ENCODE results near the gene FBXW11.

FBXW11 gene

GRCh38 chr5:171855265-171855664 lies 151.2 kb downstream of the FBXW11 start:
- TF ChIP-seq, protein P1, sequence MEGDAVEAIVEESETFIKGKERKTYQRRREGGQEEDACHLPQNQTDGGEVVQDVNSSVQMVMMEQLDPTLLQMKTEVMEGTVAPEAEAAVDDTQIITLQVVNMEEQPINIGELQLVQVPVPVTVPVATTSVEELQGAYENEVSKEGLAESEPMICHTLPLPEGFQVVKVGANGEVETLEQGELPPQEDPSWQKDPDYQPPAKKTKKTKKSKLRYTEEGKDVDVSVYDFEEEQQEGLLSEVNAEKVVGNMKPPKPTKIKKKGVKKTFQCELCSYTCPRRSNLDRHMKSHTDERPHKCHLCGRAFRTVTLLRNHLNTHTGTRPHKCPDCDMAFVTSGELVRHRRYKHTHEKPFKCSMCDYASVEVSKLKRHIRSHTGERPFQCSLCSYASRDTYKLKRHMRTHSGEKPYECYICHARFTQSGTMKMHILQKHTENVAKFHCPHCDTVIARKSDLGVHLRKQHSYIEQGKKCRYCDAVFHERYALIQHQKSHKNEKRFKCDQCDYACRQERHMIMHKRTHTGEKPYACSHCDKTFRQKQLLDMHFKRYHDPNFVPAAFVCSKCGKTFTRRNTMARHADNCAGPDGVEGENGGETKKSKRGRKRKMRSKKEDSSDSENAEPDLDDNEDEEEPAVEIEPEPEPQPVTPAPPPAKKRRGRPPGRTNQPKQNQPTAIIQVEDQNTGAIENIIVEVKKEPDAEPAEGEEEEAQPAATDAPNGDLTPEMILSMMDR (IDR thresholded peaks at IDR 0.05; ENCODE audit: extremely low read depth, missing control alignments), result no peak

GRCh38 chr5:171852255-171852681 lies 154.2 kb downstream of the FBXW11 start:
- TF ChIP-seq, protein P1 (IDR thresholded peaks at IDR 0.05; ENCODE audit: extremely low read depth, missing control alignments), result no peak
- DNase-seq (ENCODE audit: low spot score), result no peak

More at GRCh38 chr5:171855265-171855664, 151.2 kb downstream of the FBXW11 start:
- no peak for DNase-seq (ENCODE audit: low spot score)

- TF ChIP-seq, protein P1 (IDR thresholded peaks at IDR 0.05; ENCODE audit: extremely low read depth, missing control alignments), result no peak
- no peak for DNase-seq (ENCODE audit: low spot score)
These were observed 155.2 kb downstream of the FBXW11 start for GRCh38 chr5:171851251-171851650.

DNA sequence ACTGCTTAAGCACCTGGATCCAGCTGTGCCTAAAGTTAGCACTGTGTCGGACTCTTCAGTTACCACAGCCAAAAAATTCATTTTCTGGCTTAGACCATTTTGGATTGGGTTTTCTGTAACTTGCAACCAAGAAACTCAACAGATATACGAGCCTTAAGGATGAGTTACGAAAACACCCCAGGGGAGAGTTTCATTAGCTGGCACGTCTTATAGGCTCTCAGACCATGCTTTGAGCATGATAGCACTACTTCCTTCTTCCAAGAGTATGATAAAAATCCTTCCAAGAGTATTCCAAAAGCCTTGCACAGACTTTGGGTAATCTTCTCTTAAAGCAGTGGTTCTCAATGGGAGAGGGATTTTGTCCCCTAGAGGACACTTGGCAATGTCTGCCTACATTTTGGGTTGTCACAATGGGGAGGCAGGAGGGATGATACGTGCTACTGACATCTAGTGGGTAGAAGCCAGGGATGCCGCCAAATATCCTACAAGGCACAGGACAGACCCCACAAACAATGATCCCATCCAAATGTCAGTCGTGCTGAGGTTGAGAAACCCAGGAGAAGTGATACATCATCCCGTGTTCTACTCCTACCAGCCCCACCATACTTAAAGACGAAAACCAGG lies 156.0 kb downstream of the FBXW11 start:
- TF ChIP-seq, protein P1 (IDR thresholded peaks at IDR 0.05; ENCODE audit: extremely low read depth, missing control alignments), result no peak
- DNase-seq (ENCODE audit: low spot score), result no peak

GRCh38 chr5:171849585-171850323 lies 156.7 kb downstream of the FBXW11 start:
- no peak for DNase-seq (ENCODE audit: low spot score)
- TF ChIP-seq, protein P1 (IDR thresholded peaks at IDR 0.05; ENCODE audit: extremely low read depth, missing control alignments), result no peak

DNA sequence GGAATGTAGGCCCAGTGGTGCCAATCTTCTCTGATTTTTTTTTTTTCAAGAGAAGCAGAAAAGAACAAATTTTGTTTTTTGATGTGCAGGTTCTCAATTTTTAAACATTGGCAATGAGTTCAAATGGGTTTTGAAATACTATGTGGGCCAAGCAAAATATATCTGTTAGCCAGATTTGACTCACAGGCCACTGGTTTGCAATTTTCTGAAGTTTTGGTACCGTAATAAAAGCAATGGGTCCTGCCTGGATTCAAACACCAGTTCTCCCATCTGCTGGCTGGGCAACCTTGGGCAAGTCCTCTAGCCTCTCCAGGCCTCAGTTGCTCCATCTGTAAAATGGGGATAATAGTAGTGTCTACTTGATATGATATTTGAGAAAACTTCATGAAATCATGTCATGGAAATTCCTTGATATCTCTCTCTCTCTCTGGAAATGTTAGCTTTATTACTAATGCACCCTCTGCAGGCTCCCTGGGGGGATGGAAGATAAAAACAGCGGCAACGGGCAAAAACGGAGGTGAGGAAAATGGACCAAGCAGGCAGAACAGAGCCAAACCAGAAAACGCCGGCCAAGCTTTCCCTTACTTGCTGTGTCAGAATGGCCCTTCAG lies 157.4 kb downstream of the FBXW11 start:
- no peak for DNase-seq (ENCODE audit: low spot score)
- TF ChIP-seq, protein P1 (IDR thresholded peaks at IDR 0.05; ENCODE audit: extremely low read depth, missing control alignments), result no peak

- no peak for DNase-seq (ENCODE audit: low spot score)
- TF ChIP-seq, protein P1 (IDR thresholded peaks at IDR 0.05; ENCODE audit: extremely low read depth, missing control alignments), result no peak
These were observed 158.0 kb downstream of the FBXW11 start for GRCh38 chr5:171848486-171848885.
